Hepatocyte (in vitro differentiated cells): ENCODE results near the gene ACTR6.

ENCODE experiments used
- CTCF ChIP-seq: fragments of 200-600 bp; sonication (generic); IDR thresholded peaks from 2 replicates; pipeline ENCODE4 v1.5.1; 2016; ENCODE audit warnings: antibody characterized with exemption, mild to moderate bottlenecking; ENCODE audit not compliant: poor library complexity
- EZH2 ChIP-seq: fragments of 200-600 bp; sonication (generic); IDR thresholded peaks from 2 replicates; pipeline ENCODE4 v1.6.1; 2016; ENCODE audit warnings: antibody characterized with exemption, mild to moderate bottlenecking, borderline replicate concordance

- TF ChIP-seq EZH2 (no peak), CTCF (no peak)
Observed at GRCh38 chr12:100214518-100214917, 13.9 kb downstream of the ACTR6 start.
